GM18951 (cell line): Measurements from ENCODE around the gene RGS17.
A peak's percentile ranks its signal among the peaks of the same experiment; 100 is the strongest.
"Not testable (repeated sequence)": the region's sequence is repeated elsewhere in the genome, so short reads cannot be mapped to it uniquely, and the experiment has no call there.

ENCODE experiments used
- POLR2A ChIP-seq: IDR thresholded peaks from 4 replicates; pipeline ENCODE4 v1.6.1; 2011; ENCODE audit warnings: mild to moderate bottlenecking; ENCODE audit not compliant: insufficient read length, insufficient read depth; ENCODE audit errors: extremely low read depth
- in situ Hi-C: fragments of 300-500 bp; cut with MboI; formaldehyde crosslinking; loops from one replicate; pipeline ENCODE4 v1.12.0; 2022; ENCODE audit warnings: low sequenced_read_pairs, mixed read lengths, inconsistent platforms; ENCODE audit not compliant: unreplicated experiment

Gene RGS17

DNA sequence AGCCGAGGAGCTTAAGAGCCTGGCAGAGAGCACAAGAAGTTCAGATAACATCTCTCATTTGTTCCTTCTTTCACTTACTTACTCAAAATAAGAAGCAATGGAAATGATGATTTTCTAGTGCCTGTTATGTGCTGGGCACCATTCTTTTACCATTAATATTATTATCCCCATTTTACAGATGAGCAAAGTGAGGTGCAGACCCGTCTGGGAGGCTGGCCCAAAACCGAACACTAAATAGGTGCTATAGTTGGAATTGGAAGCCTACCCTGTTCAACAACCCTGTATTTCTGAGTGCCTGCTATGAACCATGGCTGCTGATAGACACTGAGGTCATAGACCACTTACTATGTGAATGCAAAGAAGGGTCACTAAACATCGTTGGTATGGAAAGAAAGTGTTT lies 103.6 kb downstream of the RGS17 start:
- in situ Hi-C loops = loop anchor here (10.0 to 25.0 kb wide), 2 partner anchors 173 to 285 kb away; no protein-coding TSS in a partner anchor
- no peak for TF ChIP-seq POLR2A

DNA sequence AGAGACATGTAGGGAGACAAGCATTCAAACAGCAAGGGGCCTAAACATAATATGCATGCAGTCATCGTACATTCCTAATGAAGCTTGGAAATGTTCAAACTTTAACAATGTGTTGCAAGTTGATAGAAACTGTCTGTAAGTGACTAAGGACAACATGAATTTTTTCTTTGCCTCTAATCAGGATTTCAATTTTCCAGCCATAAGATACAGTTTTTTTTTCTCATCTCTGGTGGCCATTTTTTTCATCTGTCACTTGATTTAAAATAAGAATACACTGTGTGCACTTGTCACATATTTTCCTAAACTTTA lies 106.4 kb downstream of the RGS17 start:
- TF ChIP-seq POLR2A = no peak
- in situ Hi-C loops = loop anchor here (10.0 to 25.0 kb wide), 2 partner anchors 170 to 288 kb away; no protein-coding TSS in a partner anchor

DNA sequence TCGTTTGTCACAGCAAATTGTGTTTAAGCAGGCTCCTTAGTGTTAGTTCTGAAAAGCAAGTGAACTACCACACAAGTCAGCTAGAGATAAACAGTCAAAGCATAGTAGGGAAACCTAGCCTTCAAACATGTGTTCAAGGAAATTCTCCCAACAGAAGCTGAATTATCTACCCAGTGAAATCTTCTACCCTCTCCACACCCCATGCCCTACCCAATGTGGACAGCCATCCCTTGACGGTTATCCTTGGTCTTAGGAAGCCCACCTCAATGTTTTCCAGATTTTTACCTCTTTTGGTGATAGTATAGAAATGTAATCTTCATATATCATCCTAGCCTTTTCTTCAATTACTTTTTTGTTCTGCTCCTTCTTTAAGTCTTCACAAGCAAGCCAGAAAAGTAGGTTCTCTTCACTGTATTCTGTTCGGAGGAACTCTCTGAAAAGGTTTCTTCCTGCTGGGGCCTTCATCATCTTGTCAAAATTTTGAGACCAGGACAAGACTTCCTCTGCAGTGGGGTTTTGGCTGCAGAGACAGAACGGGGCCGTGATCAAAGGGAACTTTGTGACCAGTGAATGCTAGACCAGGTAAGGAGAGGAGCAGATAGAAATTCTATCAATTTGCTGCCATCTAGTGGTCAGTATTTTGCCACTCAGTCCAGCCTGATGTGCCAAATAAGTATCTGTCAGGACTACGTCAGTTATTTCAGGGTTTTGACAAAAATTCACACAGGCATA lies 106.9 kb downstream of the RGS17 start:
- TF ChIP-seq POLR2A = no peak
- in situ Hi-C loops = loop anchor here (10.0 kb wide), 1 partner anchor 169 kb away; no protein-coding TSS in a partner anchor

DNA sequence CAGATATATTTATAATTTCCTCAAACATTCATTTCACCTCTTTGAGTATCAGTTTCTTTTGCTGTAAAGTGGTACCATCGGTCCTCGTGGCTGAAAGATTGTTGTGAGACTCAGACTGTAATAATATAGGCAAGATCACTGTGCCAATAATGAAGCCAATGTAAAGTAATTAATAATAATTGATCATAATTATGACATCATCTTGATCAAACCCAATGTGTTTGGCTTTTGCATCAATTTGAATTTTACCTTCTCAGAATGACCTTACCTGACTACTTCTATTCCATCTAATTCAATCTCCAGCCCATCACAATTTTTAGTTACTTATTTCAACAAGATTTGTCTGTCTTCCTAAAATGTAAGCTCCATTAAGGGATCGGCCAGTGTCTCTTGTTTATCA lies 112.7 kb downstream of the RGS17 start:
- in situ Hi-C loops = no loop called here
- TF ChIP-seq POLR2A = no peak

DNA sequence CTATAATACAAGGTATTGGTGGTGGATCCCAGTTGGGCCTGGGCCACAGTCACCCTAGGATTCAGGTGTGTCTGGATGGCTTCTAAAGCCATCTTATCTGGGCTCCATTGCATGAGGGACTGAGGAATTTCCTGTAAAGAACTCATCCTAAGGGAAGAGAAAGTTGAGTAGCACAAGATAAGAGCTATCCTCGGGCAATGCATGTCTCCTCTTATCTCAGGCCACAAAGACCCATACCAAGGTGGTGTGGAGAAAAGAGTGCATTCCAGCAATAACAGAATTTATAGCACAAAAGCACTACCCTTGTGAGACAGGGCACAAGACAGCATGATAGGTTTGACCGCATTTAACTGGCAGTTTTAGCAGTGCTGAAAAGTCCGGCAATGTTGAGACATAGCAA lies 114.2 kb downstream of the RGS17 start:
- in situ Hi-C loops = no loop called here
- TF ChIP-seq POLR2A = no peak

DNA sequence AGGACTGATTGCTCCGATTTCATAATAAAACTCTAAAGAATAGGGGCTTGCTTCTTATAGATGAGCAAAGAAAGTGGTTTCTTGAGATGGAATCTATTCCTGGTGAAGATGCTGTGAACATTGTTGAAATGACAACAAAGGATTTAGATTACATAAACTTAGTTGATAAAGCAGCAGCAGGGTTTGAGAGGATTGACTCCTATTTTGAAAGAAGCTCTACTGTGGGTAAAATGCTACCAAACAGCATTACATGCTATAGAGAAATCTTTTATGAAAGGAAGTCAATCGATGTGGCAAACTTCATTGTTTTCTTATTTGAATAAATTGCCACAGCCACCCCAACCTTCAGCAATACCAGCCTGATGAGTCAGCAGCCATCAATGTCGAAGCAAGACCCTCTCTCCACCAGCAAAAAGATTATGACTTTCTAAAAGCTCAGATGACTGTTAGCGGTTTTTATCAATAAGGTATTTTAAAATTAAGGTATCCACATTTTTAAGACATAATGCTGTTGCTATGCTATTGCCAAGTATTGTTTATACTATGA lies 115.9 kb downstream of the RGS17 start:
- in situ Hi-C loops = no loop called here

DNA sequence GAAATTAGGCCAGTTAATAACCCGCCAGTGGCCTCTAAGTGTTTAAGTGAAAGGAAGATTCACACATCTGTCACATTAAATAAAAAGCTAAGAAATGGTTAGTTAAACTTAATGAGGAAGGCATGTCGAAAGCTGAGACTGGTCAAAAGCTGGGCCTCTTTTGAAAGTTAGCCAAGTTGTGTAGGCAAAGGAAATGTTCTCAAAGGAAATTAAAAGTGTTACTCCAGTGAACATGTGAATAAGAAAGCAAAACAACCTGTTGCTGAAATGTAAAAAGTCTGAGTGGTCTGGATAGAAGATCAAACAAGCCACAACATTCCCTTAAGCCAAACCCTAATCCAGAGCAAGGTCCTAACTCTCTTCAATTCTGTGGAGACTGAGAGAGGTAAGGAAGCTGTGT lies 117.6 kb downstream of the RGS17 start:
- in situ Hi-C loops = no loop called here
- TF ChIP-seq POLR2A = no peak

More for the DNA sequence above, 115.9 kb downstream of the RGS17 start:
- TF ChIP-seq POLR2A = no peak

DNA sequence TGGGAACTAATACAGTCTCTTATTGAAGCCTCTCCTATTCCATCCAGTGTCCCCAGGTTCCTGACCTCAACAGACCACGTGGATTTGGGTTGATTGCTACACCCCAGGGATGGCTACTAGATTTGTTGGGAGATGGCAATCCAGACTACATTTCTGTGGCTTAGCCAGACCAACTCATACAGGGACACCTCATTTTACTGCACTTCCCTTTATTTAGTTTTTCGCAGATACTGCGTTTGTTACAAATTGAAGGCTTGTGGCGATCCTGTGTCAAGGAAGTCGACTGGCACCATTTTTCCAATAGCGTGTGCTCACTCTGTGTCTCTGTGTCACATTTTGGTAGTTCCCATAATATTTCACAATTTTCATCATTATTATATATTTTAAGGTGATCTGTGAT lies 118.2 kb downstream of the RGS17 start:
- in situ Hi-C loops = no loop called here
- no peak for TF ChIP-seq POLR2A

DNA sequence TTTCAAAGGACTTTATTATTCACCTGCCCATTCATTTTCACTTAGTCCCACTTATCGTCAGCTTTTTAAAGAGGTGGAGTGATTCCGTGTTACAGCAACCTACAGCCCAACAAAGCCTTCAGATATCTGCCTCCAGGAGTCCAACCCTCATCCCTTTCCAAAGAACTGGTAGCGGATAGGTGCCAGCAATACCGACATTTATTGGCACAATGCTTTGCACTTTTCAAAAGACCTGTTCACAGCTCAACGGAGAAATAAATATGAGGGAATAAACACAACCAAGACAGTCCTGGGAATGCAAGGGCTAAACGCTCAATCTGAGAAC lies 127.8 kb downstream of the RGS17 start:
- no peak for TF ChIP-seq POLR2A
- in situ Hi-C loops = no loop called here

DNA sequence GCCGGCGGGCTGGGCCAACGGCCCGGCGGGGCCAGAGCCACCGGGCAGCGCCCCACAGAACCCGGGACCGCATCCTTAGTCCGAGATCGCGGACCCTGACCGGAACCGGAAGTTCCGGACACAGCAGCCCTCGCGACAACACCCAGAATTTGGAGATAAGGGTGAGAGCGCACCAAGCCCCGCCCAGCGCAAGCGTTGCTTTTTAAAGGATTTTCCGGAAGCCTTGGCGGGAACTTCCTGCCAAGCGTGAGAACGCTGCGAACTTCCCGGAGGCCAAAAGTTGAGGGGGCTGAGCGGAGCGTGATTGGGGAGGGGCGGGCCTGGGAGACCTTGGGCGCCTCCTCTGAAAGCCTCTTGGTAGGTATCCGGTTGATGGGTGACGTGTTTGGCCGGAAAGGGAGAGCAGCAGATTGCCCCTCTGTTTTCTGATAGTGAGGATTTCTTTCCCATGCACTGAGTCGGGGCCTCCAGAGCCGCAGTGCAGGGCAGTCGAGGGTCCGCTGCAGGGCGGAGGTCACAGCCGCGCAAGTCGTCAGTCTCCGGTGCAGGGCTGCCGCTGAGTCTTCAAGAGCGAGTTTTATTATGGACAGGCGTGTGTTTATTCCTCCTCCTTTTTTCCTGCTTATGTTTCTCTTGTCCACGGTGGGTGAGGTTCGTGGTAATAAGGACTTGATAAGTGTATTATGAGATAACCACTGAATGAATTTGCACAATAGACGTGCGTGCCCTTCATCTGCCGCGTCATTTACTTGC lies 128.3 kb downstream of the RGS17 start, which contains the start of gene MTRF1L:
Gene MTRF1L, minus strand, starts transcription at position 97 of the 753 bp plus-strand sequence. Its CDS starts 24 bp downstream, at position 73.
- in situ Hi-C loops = no loop called here
- TF ChIP-seq POLR2A = peak; percentile 53

DNA sequence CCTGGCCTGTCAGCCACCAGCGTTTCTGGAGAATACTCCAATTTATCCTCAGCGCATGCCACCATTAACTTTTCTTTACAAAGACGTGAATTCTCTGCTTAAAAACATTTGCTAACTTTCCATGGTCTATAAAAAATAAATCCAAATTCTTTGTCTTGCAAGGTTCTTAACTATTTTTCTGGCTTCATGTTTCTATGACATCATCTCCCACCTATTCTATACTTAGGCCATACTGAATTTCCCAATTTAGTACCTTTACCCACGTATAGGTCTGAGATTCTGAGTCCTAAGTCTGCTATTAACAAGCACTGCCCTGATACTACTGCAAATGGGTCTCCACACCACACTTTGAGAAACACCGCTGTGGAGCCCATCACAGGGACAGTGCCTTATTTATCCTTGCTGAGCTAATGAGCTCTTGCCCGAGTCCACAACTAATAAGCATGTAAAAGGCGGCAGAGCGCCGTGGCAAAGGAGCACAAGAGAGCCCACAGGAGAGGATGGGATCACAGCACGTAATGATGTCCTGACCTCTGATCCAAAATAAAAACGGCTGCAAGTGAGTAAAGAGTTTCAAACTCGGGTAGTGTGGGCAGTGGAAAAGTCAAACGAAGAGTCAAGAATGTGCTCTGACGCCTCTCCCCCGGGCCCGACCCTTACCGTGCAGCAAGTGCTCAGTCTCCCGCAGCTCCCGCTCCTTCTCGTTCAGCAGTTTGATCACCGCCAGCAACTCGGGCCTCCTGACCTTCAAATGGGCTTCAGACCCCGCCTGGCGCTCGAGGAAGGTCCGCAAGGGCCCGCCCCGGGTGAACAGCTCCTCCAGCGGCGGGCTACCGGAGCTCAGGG lies 129.1 kb downstream of the RGS17 start:
- in situ Hi-C loops = no loop called here

DNA sequence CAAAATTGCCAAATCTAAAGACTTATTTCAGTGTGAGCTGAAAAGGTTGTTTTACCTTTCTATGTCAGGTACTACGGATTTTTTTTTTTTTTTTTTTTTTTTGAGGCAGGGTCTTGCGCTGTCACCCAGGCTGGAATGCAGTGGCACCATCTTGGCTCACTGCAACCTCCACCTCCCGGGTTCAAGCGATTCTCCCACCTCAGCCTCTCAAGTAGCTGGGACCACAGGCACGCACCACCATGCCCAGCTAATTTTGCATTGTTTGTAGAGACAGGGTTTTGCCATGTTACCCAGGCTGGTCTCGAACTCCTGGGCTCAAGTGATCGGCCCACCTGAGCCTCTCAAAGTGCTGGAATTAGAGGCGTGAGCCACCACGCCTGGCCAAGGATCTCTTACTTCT lies 130.3 kb downstream of the RGS17 start:
- in situ Hi-C loops = not testable (repeated sequence)

More for the DNA sequence above, 129.1 kb downstream of the RGS17 start:
- no peak for TF ChIP-seq POLR2A

DNA sequence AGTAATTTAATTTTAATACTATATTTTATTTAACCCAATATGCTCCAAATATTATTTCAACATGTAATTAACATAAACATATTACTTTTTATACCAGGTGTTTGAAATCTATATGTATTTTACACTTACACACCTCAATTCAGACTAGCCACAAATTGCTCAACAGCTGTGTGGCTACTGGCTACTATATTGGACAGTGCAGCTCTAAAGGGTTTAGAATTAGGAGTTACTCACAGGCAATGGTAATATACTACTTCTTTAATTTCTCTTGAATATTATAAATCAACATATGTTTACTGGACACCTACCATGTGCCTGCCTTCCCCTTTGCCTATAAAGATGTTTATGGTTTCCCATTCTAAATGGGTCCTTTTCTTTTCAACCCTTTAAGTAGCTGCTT lies 130.8 kb downstream of the RGS17 start:
- in situ Hi-C loops = no loop called here
- TF ChIP-seq POLR2A = no peak

DNA sequence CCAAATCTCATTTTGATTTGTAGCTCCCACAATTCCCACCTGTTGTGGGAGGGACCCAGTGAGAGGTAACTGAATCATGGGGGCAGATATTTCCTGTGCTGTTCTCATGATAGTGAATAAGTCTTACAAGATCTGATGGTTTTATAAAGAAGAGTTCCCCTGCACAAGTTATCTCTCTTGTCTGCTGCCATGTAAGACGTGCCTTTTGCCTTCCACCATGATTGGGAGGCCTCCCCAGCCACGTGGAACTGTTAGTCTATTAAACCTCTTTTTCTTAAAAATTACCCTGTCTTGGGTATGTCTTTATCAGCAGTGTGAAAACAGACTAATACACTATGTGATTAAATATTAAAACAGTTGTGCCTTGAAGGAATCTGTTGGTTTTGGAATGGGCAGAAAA lies 131.5 kb downstream of the RGS17 start:
- in situ Hi-C loops = loop anchor here (25.0 kb wide), 1 partner anchor 1263 kb away; no protein-coding TSS in a partner anchor
